ENCODE data around the gene UMOD. TPM values are rescaled to one million over a fixed set of nuclear protein-coding genes. Genes with fewer than 3 reads are reported as not detected.

UMOD gene
- total and polyA plus RNA-seq, 11 donors = not detected

- Histone ChIP-seq H3K9me3 (peaks cover 0 to 7% (median 0%) of the 10 kb centered on the region in 12 donors), H3K36me3 (no peaks in the 10 kb centered on the region), H3K4me3 (no peak overlapping the region), H3K27me3 (peaks cover 0 to 28% (median 0%) of the 10 kb centered on the region in 9 donors), H3K4me1 (no peaks in the 10 kb centered on the region), H3K27ac (no peak overlapping the region)
- DNase-seq (no peak), ATAC-seq (no peak)
- intact Hi-C loops (cut with DNase I) = no loop called here
- TF ChIP-seq CTCF (IDR thresholded peaks at IDR 0.05) (no peak), POLR2A (IDR thresholded peaks at IDR 0.05) (no peak)
- 61 to 73% (median 69%) methylated on average over 9 of the region's 9 CpGs for WGBS, 4 donors
These were observed 17.0 kb upstream of the UMOD start for GRCh38 chr16:20369452-20370054.

DNA sequence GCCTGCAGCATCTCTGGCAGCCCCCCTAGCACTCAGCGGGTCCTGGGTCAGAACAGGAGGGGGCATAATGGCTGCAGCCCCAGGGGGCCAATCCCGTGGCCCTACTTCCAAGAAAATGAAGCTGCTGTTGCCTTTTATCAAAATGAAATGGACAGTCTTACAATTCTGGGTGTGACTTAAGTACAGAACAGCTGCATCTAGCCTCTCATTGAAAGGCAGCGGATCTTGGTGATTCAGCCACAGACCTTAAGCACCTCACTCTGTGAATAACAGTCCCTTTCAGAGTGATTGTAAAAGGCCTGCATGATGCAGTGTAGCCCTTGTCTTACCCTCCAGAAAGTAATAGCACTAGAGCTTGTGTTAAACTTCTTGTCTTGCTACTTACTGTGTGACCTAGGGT, 11.5 kb upstream of the UMOD start:
- H3K27ac ChIP-seq = no peak overlapping the region
- no peaks in the 10 kb centered on the region for H3K4me1 ChIP-seq
- no peaks in the 10 kb centered on the region for H3K9me3 ChIP-seq
- TF ChIP-seq CTCF (IDR thresholded peaks at IDR 0.05) (no peak), POLR2A (IDR thresholded peaks at IDR 0.05) (no peak)
- H3K4me3 ChIP-seq = no peak overlapping the region
- intact Hi-C loops (cut with DNase I) = no loop called here
- ATAC-seq (no peak), DNase-seq (no peak)
- no peaks in the 10 kb centered on the region for H3K36me3 ChIP-seq
- 64 to 68% (median 66%) methylated on average over 3 of the region's 3 CpGs for WGBS, 4 donors
- H3K27me3 ChIP-seq = peaks cover 0 to 30% (median 0%) of the 10 kb centered on the region in 9 donors

DNA sequence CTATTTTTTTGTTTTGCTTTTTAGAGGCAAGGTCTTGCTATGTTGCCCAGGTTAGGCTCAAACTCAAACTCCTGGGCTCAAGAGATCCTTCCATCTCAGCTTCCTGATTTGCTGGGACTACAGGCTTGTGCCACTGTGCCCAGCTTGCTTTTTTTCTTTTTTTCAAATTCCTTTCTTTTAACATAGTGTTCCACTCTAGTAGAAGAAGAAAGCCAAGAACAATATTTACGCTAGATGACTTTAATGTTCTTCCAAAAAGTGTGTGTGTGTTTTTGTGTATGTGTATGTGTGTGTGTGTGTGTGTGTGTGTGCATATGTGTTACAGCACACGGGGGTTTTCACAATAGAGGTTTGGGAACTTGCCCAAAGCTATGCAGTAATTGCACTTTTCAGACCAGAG, 10.7 kb upstream of the UMOD start:
- Histone ChIP-seq H3K27ac (no peak overlapping the region), H3K9me3 (no peaks in the 10 kb centered on the region), H3K4me3 (no peak overlapping the region), H3K27me3 (peaks cover 0 to 24% (median 0%) of the 10 kb centered on the region in 9 donors), H3K4me1 (no peaks in the 10 kb centered on the region), H3K36me3 (no peaks in the 10 kb centered on the region)
- no peak for ATAC-seq
- TF ChIP-seq CTCF (IDR thresholded peaks at IDR 0.05) (no peak), POLR2A (IDR thresholded peaks at IDR 0.05) (no peak)
- no peak for DNase-seq
- intact Hi-C loops (cut with DNase I) = no loop called here
- WGBS, 4 donors = 63 to 69% (median 67%) methylated on average over 2 of the region's 2 CpGs

DNA sequence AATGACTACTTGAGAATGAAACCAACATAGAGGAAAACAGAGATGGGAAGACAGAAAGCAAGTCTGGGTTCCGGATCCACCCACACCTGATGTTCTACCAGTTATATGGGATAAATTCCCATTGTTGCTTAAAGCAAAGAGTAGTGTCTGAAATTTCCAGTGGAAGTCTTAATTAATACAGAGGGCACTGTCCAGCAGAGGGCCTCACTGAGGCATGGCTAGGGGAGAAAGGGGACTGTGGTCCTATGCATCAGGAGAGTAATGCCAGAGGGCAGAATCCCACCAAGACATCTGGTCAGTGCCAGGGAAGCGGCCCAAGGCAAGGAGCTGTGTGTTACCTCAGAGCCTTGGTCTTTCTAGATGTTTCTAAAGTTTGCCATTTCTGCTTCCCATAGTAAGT, 7.5 kb upstream of the UMOD start:
- H3K4me3 ChIP-seq = no peak overlapping the region
- TF ChIP-seq POLR2A (IDR thresholded peaks at IDR 0.05) (no peak), CTCF (IDR thresholded peaks at IDR 0.05) (peak in 3 of 12 donors; percentile 4 to 12 (median 10))
- no peak for ATAC-seq

More for the DNA sequence above, 7.5 kb upstream of the UMOD start:
- no peak overlapping the region for H3K27ac ChIP-seq
- intact Hi-C loops (cut with DNase I) = no loop called here
- H3K4me1 ChIP-seq = no peaks in the 10 kb centered on the region
- no peak for DNase-seq
- no peaks in the 10 kb centered on the region for H3K9me3 ChIP-seq
- 37 to 62% (median 49%) methylated on average over 2 of the region's 2 CpGs for WGBS, 4 donors
- peaks cover 0 to 14% (median 0%) of the 10 kb centered on the region in 9 donors for H3K27me3 ChIP-seq
- H3K36me3 ChIP-seq = no peaks in the 10 kb centered on the region
